OCI-LY3 (cell line): ENCODE data around the gene ZSCAN21.

Source experiments
- CTCF ChIP-seq: fragments of 200-600, 300-600 bp; sonication (generic); IDR thresholded peaks from 2 replicates; pipeline ENCODE4 v1.5.1; 2014; ENCODE audit warnings: antibody characterized with exemption, low read length, low read depth
- EZH2phosphoT487 ChIP-seq: fragments of 200-600 bp; shearing (Covaris generic); IDR thresholded peaks from 2 replicates; pipeline ENCODE4 v1.6.1; 2018; ENCODE audit warnings: antibody characterized with exemption, mixed run types, low read depth

GRCh38 chr7:100013328-100013676 is 36.3 kb upstream of the ZSCAN21 start:
- no peak for TF ChIP-seq CTCF
- TF ChIP-seq EZH2phosphoT487 = no peak
